Trophoblast cell (in vitro differentiated cells and primary cell): Measurements from ENCODE around the gene PDGFA.

Experiments used
- DNase-seq, 2 donors: peaks; one replicate each; pipeline ENCODE4 v3.0.0-alpha.2; 2016
- H2AFZ ChIP-seq: 2 replicates; pipeline ENCODE4 v1.6.1; 2013; ENCODE audit warnings: low read length, moderate library complexity, mild to moderate bottlenecking; ENCODE audit not compliant: insufficient read depth, poor library complexity
- H2AK5ac ChIP-seq: 2 replicates; pipeline ENCODE4 v1.6.1; 2013; ENCODE audit warnings: mild to moderate bottlenecking, low read length
- H2BK120ac ChIP-seq: 2 replicates; pipeline ENCODE4 v1.6.1; 2013; ENCODE audit warnings: low read length, mild to moderate bottlenecking, moderate library complexity; ENCODE audit not compliant: insufficient read depth, poor library complexity
- H2BK12ac ChIP-seq: 2 replicates; pipeline ENCODE4 v1.6.1; 2013; ENCODE audit warnings: mild to moderate bottlenecking, low read length, moderate library complexity
- H2BK5ac ChIP-seq: 2 replicates; pipeline ENCODE4 v1.6.1; 2013; ENCODE audit warnings: low read length, low read depth, moderate library complexity, mild to moderate bottlenecking; ENCODE audit not compliant: poor library complexity
- H3K14ac ChIP-seq: 2 replicates; pipeline ENCODE4 v1.6.1; 2013; ENCODE audit warnings: mild to moderate bottlenecking, low read length
- H3K18ac ChIP-seq: 2 replicates; pipeline ENCODE4 v1.6.1; 2013; ENCODE audit warnings: mild to moderate bottlenecking, low read length
- H3K23ac ChIP-seq: 2 replicates; pipeline ENCODE4 v1.6.1; 2013; ENCODE audit warnings: low read length
- H3K27ac ChIP-seq: 2 replicates; pipeline ENCODE4 v1.5.1; 2013; ENCODE audit warnings: low read depth, mild to moderate bottlenecking, inconsistent platforms, low read length, moderate library complexity
- H3K27me3 ChIP-seq: 2 replicates; pipeline ENCODE4 v1.6.1; 2013; ENCODE audit warnings: inconsistent platforms, mild to moderate bottlenecking, low read length, moderate library complexity; ENCODE audit not compliant: insufficient read depth
- H3K36me3 ChIP-seq, 2 experiments: 1 replicate in 1 of 2; 2 replicates in 1 of 2; pipeline ENCODE4 v1.6.1; 2013; ENCODE audit warnings: low read length in 2 of 2, mild to moderate bottlenecking in 2 of 2, moderate library complexity in 1 of 2; ENCODE audit not compliant: insufficient read depth in 2 of 2, control insufficient read depth in 1 of 2
- H3K4ac ChIP-seq: 2 replicates; pipeline ENCODE4 v1.6.1; 2013; ENCODE audit warnings: low read depth, mild to moderate bottlenecking, low read length, moderate library complexity
- H3K4me1 ChIP-seq, 2 experiments: 1 replicate in 1 of 2; 2 replicates in 1 of 2; pipeline ENCODE4 v1.6.1; 2013; ENCODE audit warnings: low read length in 2 of 2, mild to moderate bottlenecking in 2 of 2, moderate library complexity in 1 of 2; ENCODE audit not compliant: insufficient read depth in 2 of 2, control insufficient read depth in 1 of 2
- H3K4me2 ChIP-seq: 2 replicates; pipeline ENCODE4 v1.6.1; 2013; ENCODE audit warnings: inconsistent platforms, mild to moderate bottlenecking, low read length, moderate library complexity
- H3K4me3 ChIP-seq: 2 replicates; pipeline ENCODE4 v1.5.1; 2013; ENCODE audit warnings: mild to moderate bottlenecking, low read depth, low read length, inconsistent platforms
- H3K79me1 ChIP-seq: one replicate; pipeline ENCODE4 v1.6.1; 2013; ENCODE audit warnings: low read length
- H3K79me2 ChIP-seq: 2 replicates; pipeline ENCODE4 v1.6.1; 2013; ENCODE audit warnings: low read length, mild to moderate bottlenecking; ENCODE audit not compliant: control insufficient read depth, insufficient read depth, poor library complexity
- H3K9ac ChIP-seq: 2 replicates; pipeline ENCODE4 v1.6.1; 2013; ENCODE audit warnings: mild to moderate bottlenecking, low read length
- H3K9me3 ChIP-seq: 2 replicates; pipeline ENCODE4 v1.6.1; 2013; ENCODE audit warnings: low read depth, mild to moderate bottlenecking, control low read depth, inconsistent platforms, low read length; ENCODE audit not compliant: insufficient read depth
- H4K12ac ChIP-seq: 2 replicates; pipeline ENCODE4 v1.6.1; 2013; ENCODE audit warnings: low read depth, mild to moderate bottlenecking, low read length, moderate library complexity
- H4K8ac ChIP-seq: 2 replicates; pipeline ENCODE4 v1.6.1; 2013; ENCODE audit warnings: low read depth, mild to moderate bottlenecking, low read length, moderate library complexity
- H4K91ac ChIP-seq: one replicate; pipeline ENCODE4 v1.6.1; 2013; ENCODE audit warnings: low read depth, mild to moderate bottlenecking, low read length, moderate library complexity
- WGBS: extraction: QIAGEN DNeasy Blood & Tissue Kit; methylation state at CpG from one replicate; pipeline ENCODE4 v1.1.7; 2013; ENCODE audit warnings: missing lambda C conversion rate; ENCODE audit not compliant: insufficient read length, insufficient coverage; ENCODE audit errors: extremely low coverage; 5-methylcytosine and 5-hydroxymethylcytosine counted together

PDGFA gene

DNA sequence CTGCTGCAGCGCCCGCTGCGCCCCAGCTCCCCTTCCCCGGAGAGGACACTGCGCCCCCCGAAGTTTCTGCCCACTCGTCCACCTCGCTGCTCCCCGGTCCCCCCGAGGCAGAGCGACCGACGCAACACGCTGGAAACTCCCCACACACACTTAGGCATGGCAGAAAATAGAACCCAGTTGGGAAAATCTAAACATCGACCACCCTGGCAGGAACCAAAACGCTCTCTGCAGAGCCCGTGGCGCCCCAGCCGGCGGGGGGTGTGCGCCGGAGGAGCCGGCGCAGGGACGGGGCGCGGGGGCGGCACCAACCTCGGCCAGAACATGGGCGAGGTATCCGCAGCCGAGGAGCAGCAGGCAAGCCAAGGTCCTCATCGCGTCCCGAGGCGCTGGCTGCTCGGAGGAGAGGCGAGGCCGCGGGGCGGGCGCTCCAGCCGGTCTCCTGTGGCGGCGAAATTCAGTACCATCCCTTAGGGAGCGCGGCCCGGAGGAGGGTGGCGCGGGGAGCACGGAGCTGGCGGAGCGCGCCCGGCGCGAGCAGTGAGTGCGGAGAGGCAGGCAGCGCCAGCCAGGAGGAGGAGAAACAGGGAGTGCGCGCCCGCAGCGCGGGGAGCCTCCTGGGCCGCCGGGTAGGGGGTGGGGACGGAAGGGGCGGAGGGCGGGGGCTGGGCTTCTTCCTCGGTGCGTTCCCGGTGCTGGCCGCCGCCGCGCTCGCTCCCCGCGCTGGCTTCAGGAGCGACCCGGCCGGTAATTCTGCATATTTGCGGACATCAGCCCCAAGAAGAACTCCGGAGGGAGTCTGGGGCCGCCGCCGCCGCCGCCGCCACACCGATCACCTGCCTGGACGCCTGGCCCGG is 789 bp downstream of the PDGFA start:
- peak overlapping the region; percentile 33 for H3K4ac ChIP-seq
- H3K27ac ChIP-seq = no peak overlapping the region
- peak overlapping the region; percentile 74 for H4K8ac ChIP-seq
- H3K4me1 ChIP-seq = peaks cover 22 to 37% of the 10 kb centered on the region in 2 experiments
- no CpG with 5 or more reads among the region's 93 CpGs for WGBS
- H2AK5ac ChIP-seq = no peak overlapping the region
- H3K9ac ChIP-seq = no peak overlapping the region
- H3K14ac ChIP-seq = peak overlapping the region; percentile 88
- no peak overlapping the region for H3K23ac ChIP-seq
- peaks cover 4% of the 10 kb centered on the region for H3K79me2 ChIP-seq
- peak overlapping the region; percentile 90 for H3K18ac ChIP-seq
- H3K27me3 ChIP-seq = peaks cover 39% of the 10 kb centered on the region
- H3K36me3 ChIP-seq = no peaks in the 10 kb centered on the region
- H3K79me1 ChIP-seq = peaks cover 7% of the 10 kb centered on the region
- H4K91ac ChIP-seq = peak overlapping the region; percentile 65
- peak overlapping the region; percentile 44 for H2BK5ac ChIP-seq
- H3K4me2 ChIP-seq = peak overlapping the region; percentile 70
- peaks cover 2% of the 10 kb centered on the region for H3K9me3 ChIP-seq
- H2BK120ac ChIP-seq = peak overlapping the region; percentile 77
- H2AFZ ChIP-seq = peak overlapping the region; percentile 94
- H2BK12ac ChIP-seq = peak overlapping the region; percentile 61
- H4K12ac ChIP-seq = peak overlapping the region; percentile 85
- DNase-seq = peak; percentile 24 to 58
- peak overlapping the region; percentile 77 for H3K4me3 ChIP-seq

DNA sequence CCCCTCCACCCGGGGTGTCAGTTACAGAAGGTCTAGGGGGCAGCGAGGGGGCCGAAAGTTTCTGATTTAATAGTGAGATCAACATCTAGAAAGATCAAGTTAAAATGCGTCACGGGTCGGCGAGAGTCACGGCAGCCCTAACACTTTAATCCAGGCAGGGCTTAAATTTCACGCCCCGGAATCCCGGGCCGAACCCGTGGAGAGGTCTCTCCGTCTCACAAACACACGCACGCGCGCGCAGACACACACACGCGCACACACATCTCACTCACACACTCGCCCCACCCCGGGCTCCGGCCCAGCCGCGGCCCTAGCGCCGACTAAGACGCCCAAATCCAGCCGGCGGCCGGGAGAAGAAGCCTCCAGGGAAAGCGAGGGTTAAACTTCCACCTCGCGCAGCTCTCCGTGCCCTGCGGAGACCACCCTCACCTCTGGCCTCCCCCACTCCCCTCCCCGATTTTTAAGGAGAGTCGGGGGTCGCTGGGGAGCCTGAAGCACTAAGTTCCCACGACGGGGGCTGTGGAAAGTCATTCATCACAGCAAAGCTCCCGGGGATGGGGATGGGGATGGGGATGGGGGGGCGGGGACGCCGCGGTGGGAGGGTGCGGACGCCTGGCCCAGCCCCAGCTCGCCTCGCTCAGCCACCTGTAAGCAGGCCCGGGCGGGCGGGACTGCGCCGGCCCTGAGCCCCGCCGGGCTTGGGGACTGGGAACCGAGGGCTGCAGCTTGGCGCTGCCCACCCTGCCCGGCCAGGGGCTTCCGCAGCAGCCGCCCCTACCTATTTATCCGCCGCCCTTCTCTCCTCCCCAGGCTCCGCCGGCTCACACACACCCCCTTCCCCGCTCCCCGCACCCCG is 1.6 kb downstream of the PDGFA start:
- H3K27ac ChIP-seq = no peak overlapping the region
- no CpG with 5 or more reads among the region's 70 CpGs for WGBS
- H3K79me1 ChIP-seq = peaks cover 7% of the 10 kb centered on the region
- DNase-seq = peak in 1 of 2 donors; percentile 16
- H3K4ac ChIP-seq = peak overlapping the region; percentile 47
- H3K23ac ChIP-seq = no peak overlapping the region
- no peak overlapping the region for H2AFZ ChIP-seq
- H3K18ac ChIP-seq = peak overlapping the region; percentile 70
- peaks cover 22 to 37% of the 10 kb centered on the region in 2 experiments for H3K4me1 ChIP-seq
- H2BK120ac ChIP-seq = peak overlapping the region; percentile 8
- no peak overlapping the region for H4K12ac ChIP-seq
- H3K9me3 ChIP-seq = peaks cover 2% of the 10 kb centered on the region
- no peak overlapping the region for H4K91ac ChIP-seq
- peak overlapping the region; percentile 77 for H3K4me3 ChIP-seq
- H3K9ac ChIP-seq = no peak overlapping the region
- H3K14ac ChIP-seq = peak overlapping the region; percentile 45
- no peak overlapping the region for H2BK5ac ChIP-seq
- H4K8ac ChIP-seq = peak overlapping the region; percentile 34
- no peaks in the 10 kb centered on the region for H3K36me3 ChIP-seq
- H3K4me2 ChIP-seq = peak overlapping the region; percentile 70
- no peak overlapping the region for H2AK5ac ChIP-seq
- H3K27me3 ChIP-seq = peaks cover 33% of the 10 kb centered on the region
- no peak overlapping the region for H2BK12ac ChIP-seq
- H3K79me2 ChIP-seq = peaks cover 4% of the 10 kb centered on the region

DNA sequence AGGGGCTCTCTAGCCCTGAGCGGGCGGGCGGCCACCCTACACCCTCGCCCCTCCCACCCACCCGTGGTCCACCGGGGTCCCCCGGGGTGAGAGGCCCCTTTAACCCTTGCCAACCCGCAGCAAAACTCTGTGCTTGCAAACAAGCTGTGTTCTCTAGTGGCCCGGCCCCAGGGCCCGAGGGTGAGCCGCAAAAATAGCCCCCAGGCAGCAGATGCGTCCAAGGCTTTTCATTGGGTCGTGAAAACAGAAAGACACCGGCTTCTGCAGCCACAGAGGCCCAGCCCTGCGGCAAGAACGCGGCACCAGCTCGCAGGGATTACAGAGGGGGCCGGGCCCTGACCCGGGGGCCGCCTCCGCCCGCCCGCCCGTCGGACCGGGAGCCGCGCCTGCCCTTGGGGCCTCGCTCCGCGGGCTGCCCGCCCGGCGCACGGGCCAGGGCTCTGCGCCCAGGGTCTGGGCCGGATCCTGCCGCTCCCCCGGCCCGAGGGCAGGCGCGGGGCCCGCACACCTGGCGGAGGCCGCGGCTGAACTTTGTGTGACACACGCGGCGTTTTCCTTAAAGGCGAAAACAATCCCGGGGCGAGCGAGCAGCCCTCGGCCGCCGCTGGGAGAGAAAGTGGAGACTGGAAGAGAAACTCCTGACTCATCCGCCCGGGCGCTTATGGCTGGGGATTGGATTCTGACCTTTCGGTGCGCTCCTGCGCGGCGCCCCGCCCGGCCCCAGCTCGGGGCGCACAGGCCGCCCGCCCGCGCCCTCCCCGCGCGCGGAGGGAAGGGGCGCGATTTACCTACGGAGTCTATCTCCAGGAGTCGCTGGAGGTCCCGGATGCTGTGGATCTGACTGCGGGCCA is 2.8 kb downstream of the PDGFA start:
- H3K4me2 ChIP-seq = peak overlapping the region; percentile 70
- H3K18ac ChIP-seq = peak overlapping the region; percentile 54
- H3K27ac ChIP-seq = peak overlapping the region; percentile 59
- H3K36me3 ChIP-seq = no peaks in the 10 kb centered on the region
- peak overlapping the region; percentile 35 for H2BK5ac ChIP-seq
- peaks cover 2% of the 10 kb centered on the region for H3K9me3 ChIP-seq
- H3K4ac ChIP-seq = peak overlapping the region; percentile 18
- WGBS = no CpG with 5 or more reads among the region's 83 CpGs
- peak overlapping the region; percentile 73 for H2BK120ac ChIP-seq
- H3K79me1 ChIP-seq = peaks cover 7% of the 10 kb centered on the region
- H3K27me3 ChIP-seq = peaks cover 22% of the 10 kb centered on the region
- peaks cover 4% of the 10 kb centered on the region for H3K79me2 ChIP-seq
- H4K12ac ChIP-seq = peak overlapping the region; percentile 5
- peak; percentile 67 to 81 for DNase-seq
- H4K91ac ChIP-seq = peak overlapping the region; percentile 32
- peak overlapping the region; percentile 57 for H4K8ac ChIP-seq
- H2AFZ ChIP-seq = peak overlapping the region; percentile 5
- no peak overlapping the region for H3K23ac ChIP-seq
- H3K9ac ChIP-seq = no peak overlapping the region
- H3K4me1 ChIP-seq = peaks cover 20 to 33% of the 10 kb centered on the region in 2 experiments
- no peak overlapping the region for H2BK12ac ChIP-seq
- H2AK5ac ChIP-seq = no peak overlapping the region
- peak overlapping the region; percentile 55 for H3K14ac ChIP-seq
- H3K4me3 ChIP-seq = peak overlapping the region; percentile 63

DNA sequence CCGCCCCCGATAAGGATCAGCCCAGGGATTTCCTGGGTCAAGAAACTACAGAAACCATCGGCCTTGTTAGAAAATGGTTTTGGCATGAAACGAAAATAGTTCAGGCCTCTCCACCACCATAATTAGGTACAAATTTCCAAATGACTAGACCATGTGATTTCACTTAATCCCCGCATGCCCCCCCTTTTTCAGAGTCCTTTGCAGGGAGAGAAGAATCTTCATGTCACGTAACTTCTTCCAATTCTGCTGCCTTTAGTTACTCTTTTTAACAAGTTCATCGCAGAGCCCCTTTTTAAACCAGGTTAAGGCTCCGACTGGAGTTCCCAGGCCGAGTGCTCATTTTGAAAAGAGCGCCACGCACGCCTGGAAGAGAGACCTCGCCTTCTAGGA is 3.4 kb downstream of the PDGFA start:
- no peak overlapping the region for H2AFZ ChIP-seq
- no peak overlapping the region for H4K91ac ChIP-seq
- WGBS = no CpG with 5 or more reads among the region's 13 CpGs
- H3K23ac ChIP-seq = no peak overlapping the region
- H4K12ac ChIP-seq = no peak overlapping the region
- DNase-seq = peak in 1 of 2 donors; percentile 24
- H4K8ac ChIP-seq = no peak overlapping the region
- peaks cover 2% of the 10 kb centered on the region for H3K9me3 ChIP-seq
- no peak overlapping the region for H3K4ac ChIP-seq
- H2BK120ac ChIP-seq = no peak overlapping the region
- H3K4me1 ChIP-seq = peaks cover 24 to 31% of the 10 kb centered on the region in 2 experiments
- peaks cover 7% of the 10 kb centered on the region for H3K79me1 ChIP-seq
- H3K27me3 ChIP-seq = peaks cover 16% of the 10 kb centered on the region
- H3K27ac ChIP-seq = no peak overlapping the region
- peak overlapping the region; percentile 38 for H3K4me2 ChIP-seq
- H2BK5ac ChIP-seq = no peak overlapping the region
- H3K36me3 ChIP-seq = no peaks in the 10 kb centered on the region
- H3K9ac ChIP-seq = no peak overlapping the region
- H3K14ac ChIP-seq = no peak overlapping the region
- no peak overlapping the region for H3K4me3 ChIP-seq
- no peak overlapping the region for H3K18ac ChIP-seq
- no peak overlapping the region for H2BK12ac ChIP-seq
- no peak overlapping the region for H2AK5ac ChIP-seq
- H3K79me2 ChIP-seq = peaks cover 4% of the 10 kb centered on the region
